GM19239 (cell line): Measurements from ENCODE around the gene NRXN2.
"Not testable (repeated sequence)": the region's sequence is repeated elsewhere in the genome, so short reads cannot be mapped to it uniquely, and the experiment has no call there.

Source experiments
- DNase-seq: peaks from one replicate; pipeline ENCODE4 v3.0.0; 2011; ENCODE audit warnings: low spot score; ENCODE audit not compliant: insufficient read length
- FAIRE-seq: peaks from 2 replicates; lab custom pipeline; 2011; peaks lifted over from hg19 to GRCh38; lab: Jason Lieb, UNC

NRXN2 gene

GRCh38 chr11:64601605-64602465 lies 121.2 kb downstream of the NRXN2 start:
- FAIRE-seq, result no peak

GRCh38 chr11:64600281-64600992 lies 122.6 kb downstream of the NRXN2 start:
- no peak for DNase-seq
- FAIRE-seq, result no peak

More at GRCh38 chr11:64601605-64602465, 121.2 kb downstream of the NRXN2 start:
- DNase-seq, result no peak

GRCh38 chr11:64599698-64600211 lies 123.2 kb downstream of the NRXN2 start:
- no peak for DNase-seq
- FAIRE-seq, result no peak

GRCh38 chr11:64598797-64599697 lies 124.0 kb downstream of the NRXN2 start:
- DNase-seq (no peak), FAIRE-seq (no peak)

GRCh38 chr11:64598106-64598796 lies 124.7 kb downstream of the NRXN2 start:
- DNase-seq, result no peak
- no peak for FAIRE-seq

GRCh38 chr11:64597671-64598101 lies 125.3 kb downstream of the NRXN2 start:
- FAIRE-seq (no peak), DNase-seq (no peak)

- FAIRE-seq, DNase-seq: not testable (repeated sequence)
Measured at GRCh38 chr11:64595922-64596321, 127.1 kb downstream of the NRXN2 start.

- DNase-seq, result no peak
- no peak for FAIRE-seq
Measured at GRCh38 chr11:64594159-64594939, 128.6 kb downstream of the NRXN2 start.

- DNase-seq (no peak), FAIRE-seq (no peak)
Measured at GRCh38 chr11:64593156-64594105, 129.6 kb downstream of the NRXN2 start.

- DNase-seq (no peak), FAIRE-seq (no peak)
Measured at GRCh38 chr11:64592656-64593055, 130.3 kb downstream of the NRXN2 start.

GRCh38 chr11:64592234-64592615 lies 130.8 kb downstream of the NRXN2 start:
- no peak for FAIRE-seq
- no peak for DNase-seq

- FAIRE-seq, result no peak
Measured at GRCh38 chr11:64591257-64592233, 131.5 kb downstream of the NRXN2 start.

GRCh38 chr11:64590763-64591221 lies 132.2 kb downstream of the NRXN2 start, which contains the start of gene SLC22A12:
TSS of gene SLC22A12 (plus strand) at chr11:64591220. CDS start at chr11:64591557, 337 bp downstream.
- DNase-seq (no peak), FAIRE-seq (no peak)

More at GRCh38 chr11:64591257-64592233, 131.5 kb downstream of the NRXN2 start:
- no peak for DNase-seq

GRCh38 chr11:64588701-64589100 lies 134.3 kb downstream of the NRXN2 start:
- DNase-seq, result no peak
- no peak for FAIRE-seq

- no peak for FAIRE-seq
- DNase-seq, result no peak
Measured at GRCh38 chr11:64586366-64586765, 136.6 kb downstream of the NRXN2 start.

- FAIRE-seq, result no peak
- no peak for DNase-seq
Measured at GRCh38 chr11:64585150-64585549, 137.8 kb downstream of the NRXN2 start.
